K562 (cell line): ENCODE results near the gene MIEN1. TPM values are rescaled to one million over a fixed set of nuclear protein-coding genes. Genes with fewer than 3 reads are reported as not detected.

Experiments used
- ATAC-seq: fragments of 200-7000 bp; cut with Tn5 transposase; 3 replicates; pipeline ENCODE4 v1.9.1; 2020; ENCODE audit warnings: moderate library complexity
- BruUV-seq: library from RNA; stranded (reverse); fragments of 400-500 nt; replicated peaks from 2 replicates; lab custom pipeline; 2021; lab: Mats Ljungman, UMichigan
- CTCF ChIA-PET: fragments of 300-600 bp; formaldehyde crosslinking; extraction: SDS; loops from one replicate; lab custom pipeline; 2021; ENCODE audit warnings: low intra/inter-chr PET ratio; lab: Yijun Ruan, JAX
- POLR2A ChIA-PET: fragments of 300-600, 350-650 bp; sonication (Branson Sonifier 250); formaldehyde crosslinking; extraction: SDS; loops from one replicate; lab custom pipeline; 2021; ENCODE audit warnings: antibody characterized with exemption, inconsistent platforms; lab: Yijun Ruan, JAX
- DNase-seq, 4 experiments: peaks; one replicate each; pipeline versions ENCODE4 v3.0.0 to v3.0.0-alpha.2; 2011 to 2018; ENCODE audit warnings: low spot score in 3 of 4, mixed read lengths in 3 of 4; ENCODE audit errors: extremely low read depth in 1 of 4
- FAIRE-seq: peaks from 2 replicates; lab custom pipeline; 2011; peaks lifted over from hg19 to GRCh38; lab: Jason Lieb, UNC
- H2AFZ ChIP-seq: 2 replicates; pipeline ENCODE4 v1.6.0; 2011; ENCODE audit warnings: low read depth, low read length, control low read depth, inconsistent platforms
- H3K27ac ChIP-seq: fragments of 200-600 bp; 3 replicates; pipeline ENCODE4 v1.8.0; 2011; ENCODE audit warnings: low read depth, mild to moderate bottlenecking, control low read depth, inconsistent platforms, low read length, moderate library complexity, mixed read lengths; ENCODE audit errors: extremely low read depth
- H3K27me3 ChIP-seq, 2 experiments: fragments of 300-600 bp in 1 of 2; 2 replicates in 1 of 2; 3 replicates in 1 of 2; pipeline versions ENCODE4 v1.6.0 to v1.8.0; 2011; ENCODE audit warnings: inconsistent platforms in 2 of 2, low read length in 2 of 2, mild to moderate bottlenecking in 1 of 2, mixed read lengths in 1 of 2, moderate library complexity in 1 of 2; ENCODE audit not compliant: control insufficient read depth in 2 of 2, insufficient read depth in 2 of 2
- H3K36me3 ChIP-seq: fragments of 300-600 bp; 3 replicates; pipeline ENCODE4 v1.8.0; 2011; ENCODE audit warnings: mild to moderate bottlenecking, low read length, inconsistent platforms; ENCODE audit not compliant: control insufficient read depth, insufficient read depth
- H3K4me1 ChIP-seq, 2 experiments: fragments of 200-600 bp in 1 of 2; replicated peaks in 1 of 2; 2 replicates in 1 of 2; 3 replicates in 1 of 2; pipeline versions ENCODE4 v1.5.1 to v1.8.0; 2011; ENCODE audit warnings: inconsistent platforms in 2 of 2, low read length in 2 of 2, mild to moderate bottlenecking in 1 of 2, mixed read lengths in 1 of 2, moderate library complexity in 1 of 2; ENCODE audit not compliant: control insufficient read depth in 2 of 2, insufficient read depth in 2 of 2
- H3K4me2 ChIP-seq: 2 replicates; pipeline ENCODE4 v1.6.1; 2011; ENCODE audit warnings: low read length, control low read depth, inconsistent platforms, mixed read lengths; ENCODE audit not compliant: insufficient read depth
- H3K4me3 ChIP-seq: fragments of 200-600 bp; sonication (generic), shearing (Covaris generic); 2 replicates; pipeline ENCODE4 v1.5.1; 2016; ENCODE audit warnings: control low read depth, inconsistent platforms
- H3K79me2 ChIP-seq: fragments of 200-600 bp; 3 replicates; pipeline ENCODE4 v1.8.0; 2011; ENCODE audit warnings: low read length, inconsistent platforms; ENCODE audit not compliant: control insufficient read depth, insufficient read depth
- H3K9ac ChIP-seq, 2 experiments: 2 replicates each; pipeline versions ENCODE4 v1.6.0 to v1.6.1; 2011; ENCODE audit warnings: low read depth in 2 of 2, low read length in 2 of 2, control low read depth in 1 of 2, inconsistent platforms in 1 of 2, mild to moderate bottlenecking in 1 of 2, mixed read lengths in 1 of 2; ENCODE audit not compliant: insufficient read depth in 1 of 2
- H3K9me1 ChIP-seq: one replicate; pipeline ENCODE4 v1.6.0; 2011; ENCODE audit warnings: inconsistent platforms, mild to moderate bottlenecking, low read length, moderate library complexity; ENCODE audit not compliant: control insufficient read depth, insufficient read depth
- H3K9me3 ChIP-seq: replicated peaks from 2 replicates; pipeline ENCODE4 v1.5.1; 2011; ENCODE audit warnings: low read depth, low read length, inconsistent platforms; ENCODE audit not compliant: control insufficient read depth, insufficient read depth
- H4K20me1 ChIP-seq: replicated peaks from 2 replicates; pipeline ENCODE4 v1.6.1; 2011; ENCODE audit warnings: low read length, inconsistent platforms, mixed read lengths; ENCODE audit not compliant: control insufficient read depth, insufficient read depth
- BRCA1 ChIP-seq, 2 experiments: fragments of 450-650 bp in 1 of 2; sonication (generic) in 1 of 2; formaldehyde crosslinking in 1 of 2; IDR thresholded peaks; 2 replicates each; pipeline versions ENCODE4 v1.5.0 to v1.6.1; 2017 to 2020; ENCODE audit warnings: mild to moderate bottlenecking in 1 of 2, missing genetic modification reagents in 1 of 2
- CREM ChIP-seq: IDR thresholded peaks from 2 replicates; pipeline ENCODE4 v1.6.1; 2014; ENCODE audit warnings: antibody characterized with exemption, low read depth
- CSDE1 ChIP-seq, 2 experiments: fragments of 450-650 bp; IDR thresholded peaks; 2 replicates each; pipeline ENCODE4 v1.6.1; 2016; ENCODE audit warnings: mild to moderate bottlenecking in 1 of 2
- ETV5 ChIP-seq: sonication (generic); formaldehyde crosslinking; IDR thresholded peaks from 2 replicates; pipeline ENCODE4 v1.4.0; 2020; ENCODE audit warnings: low read depth, mild to moderate bottlenecking, missing genetic modification reagents
- HMGN3 ChIP-seq: IDR thresholded peaks from 2 replicates; pipeline ENCODE4 v1.6.1; 2011; ENCODE audit warnings: borderline replicate concordance, low read depth, mild to moderate bottlenecking, mixed read lengths, low read length; ENCODE audit not compliant: insufficient read length; ENCODE audit errors: extremely low read depth
- JUN ChIP-seq, 2 experiments: sonication (generic) in 1 of 2; formaldehyde crosslinking in 1 of 2; IDR thresholded peaks; 2 replicates each; pipeline versions ENCODE4 v1.6.1 to v1.8.0; 2012 to 2022; ENCODE audit warnings: borderline replicate concordance in 2 of 2, mild to moderate bottlenecking in 2 of 2, improper control_type of control experiment in 1 of 2, low read depth in 1 of 2, low read length in 1 of 2, missing genetic modification reagents in 1 of 2
- KDM2B ChIP-seq: fragments of 250-450 bp; sonication (Bioruptor Pico); IDR thresholded peaks from 2 replicates; pipeline ENCODE4 v1.8.0; 2021; ENCODE audit warnings: mild to moderate bottlenecking, moderate library complexity
- MCM5 ChIP-seq: fragments of 450-650 bp; IDR thresholded peaks from 2 replicates; pipeline ENCODE4 v1.6.1; 2016; ENCODE audit warnings: low read depth
- SLC30A9 ChIP-seq: fragments of 250-450 bp; sonication (Bioruptor Pico); IDR thresholded peaks from 2 replicates; pipeline ENCODE4 v1.8.0; 2022; ENCODE audit warnings: mild to moderate bottlenecking, moderate library complexity
- ZEB2 ChIP-seq: fragments of 450-650 bp; IDR thresholded peaks from 2 replicates; pipeline ENCODE4 v1.6.1; 2016
- ZNF140 ChIP-seq: fragments of 250-450 bp; sonication (Bioruptor Pico); IDR thresholded peaks from 2 replicates; pipeline ENCODE4 v1.8.0; 2021; ENCODE audit warnings: moderate library complexity, mild to moderate bottlenecking, inconsistent platforms
- WGBS: fragments of 100-300 bp; shearing (Covaris generic); methylation state at CpG from one replicate; pipeline ENCODE4 v1.1.6; 2016; ENCODE audit warnings: low coverage, mixed read lengths; ENCODE audit not compliant: insufficient coverage; ENCODE audit errors: missing lambda C conversion rate; 5-methylcytosine and 5-hydroxymethylcytosine counted together
- in situ Hi-C: fragments of 300-500 bp; cut with MboI; formaldehyde crosslinking; loops from 4 replicates; pipeline ENCODE4 v1.15.0; 2018; ENCODE audit warnings: inconsistent platforms, mixed read lengths
- intact Hi-C: fragments of 100-400 bp; cut with micrococcal nuclease; formaldehyde crosslinking; loops from 2 replicates; pipeline ENCODE4 v1.14.2; 2022
- polyA plus RNA-seq, 8 experiments: library from polyadenylated mRNA; depleted of rRNA in 4 of 8; stranded (reverse) in 5 of 8; unstranded in 3 of 8; fragments of >200 nt; fragmentation: Nextera tagmentation in 2 of 8; fragmentation: Illumina TruSeq in 1 of 8; extraction: Ambion mirVana in 2 of 8; extraction: Trizol in 1 of 8; gene quantifications; 2 replicates each; pipeline versions ENCODE4 v1.2.1 to v1.2.3, GENCODE V29; 2011 to 2014; ENCODE audit warnings: inconsistent platforms in 1 of 8, missing spikeins in 1 of 8
- total RNA-seq, 7 experiments: library from RNA; depleted of rRNA in 6 of 7; stranded (reverse); fragments of >200 nt in 6 of 7; fragmentation: Illumina TruSeq in 2 of 7; extraction: Trizol in 2 of 7; gene quantifications; 2 replicates each; pipeline versions ENCODE4 v1.2.1 to v1.2.3, GENCODE V29; 2011 to 2021; ENCODE audit warnings: low replicate concordance in 1 of 7
- TF ChIP-seq, protein P1 (sequence below), 2 experiments: fragments of 450-650 bp; IDR thresholded peaks; 2 replicates each; pipeline ENCODE4 v1.6.1; 2016
- TF ChIP-seq, protein P2 (sequence below): fragments of 450-650 bp; IDR thresholded peaks from 2 replicates; pipeline ENCODE4 v1.6.1; 2017; ENCODE audit warnings: antibody characterized with exemption, mild to moderate bottlenecking
- TF ChIP-seq, protein P3 (sequence below): sonication (generic); formaldehyde crosslinking; IDR thresholded peaks from 2 replicates; pipeline ENCODE4 v1.8.0; 2022; ENCODE audit warnings: missing genetic modification reagents, mild to moderate bottlenecking, moderate library complexity, borderline replicate concordance

The MIEN1 gene
- total and polyA plus RNA-seq, 9 of the 15 experiments (the other 6 are each of a cell fraction or from before 2014, with no cell fraction given), result 61.3 to 142 (median 78.9) TPM

DNA sequence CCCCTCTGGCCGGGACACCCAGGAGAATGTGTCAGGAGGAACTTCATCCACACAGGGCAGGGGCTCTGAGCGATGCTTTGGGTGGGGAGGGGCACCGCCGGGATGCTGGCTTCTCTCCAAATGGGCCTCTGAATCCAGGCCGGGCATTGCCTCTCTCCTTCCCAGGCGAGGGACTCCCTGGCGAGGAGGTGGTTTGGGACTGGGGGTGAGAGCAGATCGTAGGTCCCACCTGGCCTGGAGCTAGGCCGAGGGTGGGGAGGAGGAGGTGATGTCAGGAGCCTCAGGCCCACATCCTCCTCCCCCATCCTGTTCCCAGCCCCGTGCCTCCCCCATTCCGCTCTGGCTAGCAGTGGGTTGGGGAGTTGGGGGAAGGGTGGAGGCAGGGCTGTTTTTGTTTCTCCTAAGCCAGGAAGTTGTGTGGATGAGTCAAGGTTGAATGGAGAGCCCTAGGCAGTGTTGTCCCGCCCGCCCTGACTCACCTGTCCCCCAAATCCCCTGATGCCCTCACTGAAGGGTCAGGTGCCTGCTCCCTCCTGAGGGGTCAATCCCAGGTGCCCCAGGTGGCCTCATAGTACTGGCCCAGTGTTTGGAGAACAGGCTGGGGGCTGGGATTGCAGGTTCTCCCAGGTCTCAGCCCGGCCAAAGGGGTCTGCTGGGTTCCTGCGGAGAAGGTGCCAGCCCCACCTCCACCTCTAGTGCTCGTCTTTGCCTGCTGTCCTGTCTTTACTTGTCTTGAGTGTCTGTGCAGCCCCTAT lies 10.2 kb upstream of the MIEN1 start:
- FAIRE-seq (peak; percentile 79), DNase-seq (peak; percentile 64 to 71 (median 67)), ATAC-seq (peak; percentile 58)
- Histone ChIP-seq H3K4me1 (peaks cover 20 to 53% of the 10 kb centered on the region in 2 experiments), H3K9ac (peak overlapping the region in 1 of 2 experiments; percentile 81; a peak in 2 of 4 replicates), H3K4me3 (no peak overlapping the region), H3K79me2 (no peaks in the 10 kb centered on the region), H4K20me1 (no peaks in the 10 kb centered on the region), H3K9me3 (no peaks in the 10 kb centered on the region), H3K4me2 (0 out of 2 replicates have a peak overlapping the region, but pooled peaks have one; percentile 28), H3K27me3 (no peaks in the 10 kb centered on the region), H3K9me1 (no peaks in the 10 kb centered on the region), H2AFZ (peak overlapping the region; percentile 30; the same call in 1 of the 2 replicates), H3K27ac (peak overlapping the region; percentile 35; the same call in 1 of the 3 replicates), H3K36me3 (no peaks in the 10 kb centered on the region)
- no TSS peak for BruUV-seq
- ChIA-PET POLR2A (interaction anchor here (0.7 to 1.2 kb wide), 3 partner anchors 11 to 57 kb away, joined by 3 to 5 read pairs (median 4); partner anchors contain the start of gene MIEN1), CTCF (no interaction called here)
- intact Hi-C loops (no loop called here), in situ Hi-C loops (no loop called here)
- 34% methylated on average over 12 of the region's 16 CpGs for WGBS
- TF ChIP-seq, protein P1, sequence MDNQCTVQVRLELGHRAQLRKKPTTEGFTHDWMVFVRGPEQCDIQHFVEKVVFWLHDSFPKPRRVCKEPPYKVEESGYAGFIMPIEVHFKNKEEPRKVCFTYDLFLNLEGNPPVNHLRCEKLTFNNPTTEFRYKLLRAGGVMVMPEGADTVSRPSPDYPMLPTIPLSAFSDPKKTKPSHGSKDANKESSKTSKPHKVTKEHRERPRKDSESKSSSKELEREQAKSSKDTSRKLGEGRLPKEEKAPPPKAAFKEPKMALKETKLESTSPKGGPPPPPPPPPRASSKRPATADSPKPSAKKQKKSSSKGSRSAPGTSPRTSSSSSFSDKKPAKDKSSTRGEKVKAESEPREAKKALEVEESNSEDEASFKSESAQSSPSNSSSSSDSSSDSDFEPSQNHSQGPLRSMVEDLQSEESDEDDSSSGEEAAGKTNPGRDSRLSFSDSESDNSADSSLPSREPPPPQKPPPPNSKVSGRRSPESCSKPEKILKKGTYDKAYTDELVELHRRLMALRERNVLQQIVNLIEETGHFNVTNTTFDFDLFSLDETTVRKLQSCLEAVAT (IDR thresholded peaks at IDR 0.05), result no peak
- peak; percentile 48; the same call in 1 of the 2 replicates for TF ChIP-seq ZEB2
- TF ChIP-seq CREM, result peak; percentile 36; the same call in 1 of the 2 replicates
- TF ChIP-seq ZNF140, result no peak
- TF ChIP-seq SLC30A9 (CRISPR knock-in tag), result no peak
- no peak for TF ChIP-seq MCM5
- no peak for TF ChIP-seq CSDE1 (IDR thresholded peaks at IDR 0.05)
- TF ChIP-seq HMGN3, result no peak
- peak; percentile 21; the same call in 1 of the 2 replicates for TF ChIP-seq JUN (IDR thresholded peaks at IDR 0.05; ENCODE audit: borderline replicate concordance, low read depth, low read length)
- TF ChIP-seq JUN (CRISPR knock-in tag; IDR thresholded peaks at IDR 0.05; ENCODE audit: borderline replicate concordance), result no peak
- TF ChIP-seq BRCA1 (IDR thresholded peaks at IDR 0.05), result no peak
- no peak for TF ChIP-seq BRCA1 (CRISPR knock-in tag; IDR thresholded peaks at IDR 0.05)
- TF ChIP-seq, protein P2, sequence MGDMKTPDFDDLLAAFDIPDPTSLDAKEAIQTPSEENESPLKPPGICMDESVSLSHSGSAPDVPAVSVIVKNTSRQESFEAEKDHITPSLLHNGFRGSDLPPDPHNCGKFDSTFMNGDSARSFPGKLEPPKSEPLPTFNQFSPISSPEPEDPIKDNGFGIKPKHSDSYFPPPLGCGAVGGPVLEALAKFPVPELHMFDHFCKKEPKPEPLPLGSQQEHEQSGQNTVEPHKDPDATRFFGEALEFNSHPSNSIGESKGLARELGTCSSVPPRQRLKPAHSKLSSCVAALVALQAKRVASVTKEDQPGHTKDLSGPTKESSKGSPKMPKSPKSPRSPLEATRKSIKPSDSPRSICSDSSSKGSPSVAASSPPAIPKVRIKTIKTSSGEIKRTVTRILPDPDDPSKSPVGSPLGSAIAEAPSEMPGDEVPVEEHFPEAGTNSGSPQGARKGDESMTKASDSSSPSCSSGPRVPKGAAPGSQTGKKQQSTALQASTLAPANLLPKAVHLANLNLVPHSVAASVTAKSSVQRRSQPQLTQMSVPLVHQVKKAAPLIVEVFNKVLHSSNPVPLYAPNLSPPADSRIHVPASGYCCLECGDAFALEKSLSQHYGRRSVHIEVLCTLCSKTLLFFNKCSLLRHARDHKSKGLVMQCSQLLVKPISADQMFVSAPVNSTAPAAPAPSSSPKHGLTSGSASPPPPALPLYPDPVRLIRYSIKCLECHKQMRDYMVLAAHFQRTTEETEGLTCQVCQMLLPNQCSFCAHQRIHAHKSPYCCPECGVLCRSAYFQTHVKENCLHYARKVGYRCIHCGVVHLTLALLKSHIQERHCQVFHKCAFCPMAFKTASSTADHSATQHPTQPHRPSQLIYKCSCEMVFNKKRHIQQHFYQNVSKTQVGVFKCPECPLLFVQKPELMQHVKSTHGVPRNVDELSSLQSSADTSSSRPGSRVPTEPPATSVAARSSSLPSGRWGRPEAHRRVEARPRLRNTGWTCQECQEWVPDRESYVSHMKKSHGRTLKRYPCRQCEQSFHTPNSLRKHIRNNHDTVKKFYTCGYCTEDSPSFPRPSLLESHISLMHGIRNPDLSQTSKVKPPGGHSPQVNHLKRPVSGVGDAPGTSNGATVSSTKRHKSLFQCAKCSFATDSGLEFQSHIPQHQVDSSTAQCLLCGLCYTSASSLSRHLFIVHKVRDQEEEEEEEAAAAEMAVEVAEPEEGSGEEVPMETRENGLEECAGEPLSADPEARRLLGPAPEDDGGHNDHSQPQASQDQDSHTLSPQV, result no peak
- TF ChIP-seq KDM2B (CRISPR knock-in tag), result no peak
- TF ChIP-seq ETV5 (CRISPR knock-in tag), result no peak
- TF ChIP-seq, protein P3, sequence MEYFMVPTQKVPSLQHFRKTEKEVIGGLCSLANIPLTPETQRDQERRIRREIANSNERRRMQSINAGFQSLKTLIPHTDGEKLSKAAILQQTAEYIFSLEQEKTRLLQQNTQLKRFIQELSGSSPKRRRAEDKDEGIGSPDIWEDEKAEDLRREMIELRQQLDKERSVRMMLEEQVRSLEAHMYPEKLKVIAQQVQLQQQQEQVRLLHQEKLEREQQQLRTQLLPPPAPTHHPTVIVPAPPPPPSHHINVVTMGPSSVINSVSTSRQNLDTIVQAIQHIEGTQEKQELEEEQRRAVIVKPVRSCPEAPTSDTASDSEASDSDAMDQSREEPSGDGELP, result no peak
